Fibroblast of skin of abdomen (primary cell): ENCODE results near the gene NKX3-2. TPM values are rescaled to one million over a fixed set of nuclear protein-coding genes. Genes with fewer than 3 reads are reported as not detected.
"Not testable (repeated sequence)": the region's sequence is repeated elsewhere in the genome, so short reads cannot be mapped to it uniquely, and the experiment has no call there.

Source experiments
- DNase-seq: peaks from one replicate; pipeline ENCODE4 v3.0.0-alpha.2; 2013
- polyA plus RNA-seq, 2 experiments: library from polyadenylated mRNA; unstranded; fragments of 120-200 nt; gene quantifications; one replicate each; pipeline ENCODE4 v1.2.1, GENCODE V29; 2013; ENCODE audit not compliant: insufficient read length in 2 of 2

Gene NKX3-2
- not detected for polyA plus RNA-seq (2013, experiment 1 of 2; ENCODE audit: insufficient read length)
- 0.05 TPM for polyA plus RNA-seq (2013, experiment 2 of 2; ENCODE audit: insufficient read length)

DNA sequence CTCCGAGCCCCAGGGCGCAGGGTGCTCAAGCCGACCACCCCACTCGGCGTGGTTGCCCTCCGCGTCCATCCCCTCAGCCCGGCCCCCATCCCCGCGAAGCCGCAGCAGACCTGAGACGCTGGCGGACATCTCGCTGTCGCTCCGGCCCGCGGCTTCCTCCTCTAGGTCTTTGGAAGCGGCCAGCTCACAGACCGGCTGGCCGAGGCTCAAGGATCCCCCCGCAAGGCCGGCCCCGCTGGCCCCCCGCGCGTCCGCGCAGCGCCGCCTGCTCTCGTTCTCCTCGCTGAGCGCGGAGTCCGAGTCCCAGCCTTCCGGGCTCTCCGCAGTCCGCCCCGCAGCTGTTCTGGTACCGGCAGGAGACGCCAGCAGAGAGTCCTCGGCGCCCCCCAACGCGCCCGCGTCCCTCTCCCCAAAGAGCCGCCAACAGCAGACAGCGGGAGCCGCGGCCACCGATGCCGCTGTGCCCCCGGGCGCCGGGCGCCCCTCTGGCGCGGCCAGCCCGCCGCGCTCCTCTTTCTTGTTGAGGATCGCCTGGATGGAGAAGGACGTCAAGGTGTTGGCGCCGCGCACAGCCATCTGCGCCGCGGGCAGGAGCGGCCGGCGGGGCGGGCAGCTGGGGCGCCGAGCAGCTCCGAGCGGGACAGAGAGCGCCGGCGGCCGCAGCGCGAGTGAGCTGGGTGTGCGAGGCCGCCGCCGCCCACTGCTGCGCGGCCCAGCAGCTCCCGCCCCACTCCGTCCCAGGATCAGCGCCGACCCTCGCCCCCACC, at the start of gene NKX3-2:
Gene NKX3-2, minus strand, starts transcription at position 670 of the 767 bp plus-strand sequence. Its CDS starts 94 bp downstream, at position 576.
- no peak for DNase-seq

DNA sequence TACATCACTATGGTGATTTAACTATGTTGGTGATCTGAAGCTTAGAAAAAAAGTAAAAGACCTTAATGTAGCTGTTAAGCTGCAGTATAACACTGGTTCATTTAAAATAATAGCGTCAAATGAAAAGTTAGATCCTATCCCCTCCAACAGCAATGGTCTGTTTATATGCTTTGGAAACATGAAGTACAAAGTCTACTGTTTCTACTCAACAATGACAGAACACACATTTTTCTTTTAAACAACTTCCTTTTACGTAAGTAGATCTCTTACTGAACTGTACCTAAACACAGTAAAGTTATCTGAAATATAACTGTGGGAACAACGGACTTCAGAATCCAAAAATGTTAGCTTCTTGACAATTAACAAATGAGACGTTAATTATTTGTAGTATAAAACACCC, 47.9 kb upstream of the NKX3-2 start:
- no peak for DNase-seq

DNA sequence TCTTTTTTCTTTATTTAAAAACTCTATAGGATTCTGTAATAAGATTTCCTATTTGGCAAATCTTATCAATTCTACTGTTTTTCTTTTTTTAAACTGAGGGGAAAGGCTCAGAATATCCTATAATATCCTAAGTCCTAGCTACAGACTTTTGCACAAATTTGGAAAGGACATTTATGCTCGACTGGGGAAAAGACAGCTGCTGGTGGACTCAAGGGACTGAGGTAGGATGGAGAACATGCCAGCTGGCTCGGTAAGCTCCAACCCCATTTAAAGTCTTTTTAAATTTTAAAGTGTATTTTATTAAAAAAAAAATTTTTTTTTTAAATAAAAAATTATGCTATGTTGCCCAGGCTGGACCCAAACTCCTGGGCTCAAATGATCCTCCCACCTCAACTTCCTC, 46.5 kb upstream of the NKX3-2 start:
- no peak for DNase-seq

DNA sequence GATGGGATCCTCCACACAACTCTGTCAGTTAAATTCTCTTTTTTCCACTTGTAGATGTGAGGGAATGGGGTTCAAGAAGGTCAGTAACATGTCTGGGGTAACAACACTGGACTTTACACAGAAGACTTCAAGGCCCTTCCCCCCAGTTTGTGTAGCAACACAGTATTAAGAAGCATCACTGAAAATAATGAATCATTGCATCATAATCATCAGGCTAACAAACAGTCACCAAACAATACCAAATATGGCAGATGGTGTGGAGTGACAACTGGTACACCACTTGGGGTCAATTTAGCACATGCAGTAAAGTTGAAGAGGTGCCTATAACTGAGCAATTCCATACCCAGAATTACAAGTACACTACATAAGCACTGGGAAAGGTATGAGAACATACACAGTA, 44.6 kb upstream of the NKX3-2 start:
- no peak for DNase-seq

GRCh38 chr4:13584481-13584880, 40.2 kb upstream of the NKX3-2 start:
- DNase-seq: peak; percentile 5

DNA sequence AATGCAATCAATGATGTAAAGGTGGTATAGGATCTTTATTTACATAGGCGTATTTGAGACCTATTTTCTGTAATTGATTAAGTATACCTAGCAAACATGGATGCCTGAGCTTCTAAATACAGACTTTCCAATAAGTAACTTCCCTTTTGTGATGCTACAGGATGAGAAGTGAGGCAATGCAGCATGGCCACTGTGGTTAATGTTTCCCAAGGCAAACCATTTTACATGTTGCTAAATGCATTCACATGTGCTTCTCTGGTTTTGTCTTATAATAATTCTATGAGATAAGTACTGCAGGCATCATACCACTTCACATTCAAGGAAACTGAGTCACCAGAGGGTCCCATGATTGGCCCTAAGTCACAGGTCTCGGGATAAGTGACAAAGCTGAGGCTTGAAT, 35.7 kb upstream of the NKX3-2 start:
- no peak for DNase-seq

DNA sequence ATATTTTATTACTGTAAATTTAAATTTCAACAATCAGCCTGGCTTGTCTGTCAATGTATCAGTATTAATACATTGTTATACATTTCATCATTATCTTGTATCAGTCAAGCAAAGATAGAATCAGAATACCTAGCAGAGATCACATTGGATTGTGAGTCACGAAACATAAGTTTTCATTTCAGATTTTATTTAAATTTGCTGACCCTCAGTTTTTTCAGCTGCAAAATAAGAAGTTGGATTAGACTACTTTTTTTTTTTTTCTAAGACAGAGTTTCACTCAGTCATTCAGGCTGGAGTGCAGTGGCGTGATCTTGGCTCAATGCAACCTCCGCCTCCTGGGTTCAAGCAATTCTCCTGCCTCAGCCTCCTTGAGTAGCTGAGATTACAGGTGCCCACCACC, 33.4 kb upstream of the NKX3-2 start:
- DNase-seq: no peak

GRCh38 chr4:13570916-13571315, 26.6 kb upstream of the NKX3-2 start:
- no peak for DNase-seq

DNA sequence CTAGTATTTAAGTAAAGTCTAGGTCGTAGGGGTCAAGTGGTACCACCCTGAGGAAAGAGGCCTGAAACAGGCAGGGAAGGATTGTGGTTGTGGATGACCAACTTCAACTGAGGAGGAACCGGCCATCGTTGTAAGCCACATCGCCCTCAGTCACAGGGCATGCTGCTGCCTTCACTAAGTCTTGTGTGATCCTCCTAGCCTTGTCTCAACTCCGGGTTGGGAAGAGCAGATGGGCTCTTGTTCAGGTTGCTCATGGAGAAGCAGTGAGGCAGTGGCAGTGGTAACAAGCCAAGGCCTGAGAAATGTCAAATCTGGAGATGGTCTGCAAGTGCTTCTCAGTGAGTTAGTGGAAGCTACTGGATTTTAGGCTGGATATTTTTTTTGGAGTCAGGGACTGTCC, 22.8 kb upstream of the NKX3-2 start:
- DNase-seq: no peak

GRCh38 chr4:13562876-13563275, 18.6 kb upstream of the NKX3-2 start:
- DNase-seq: no peak

DNA sequence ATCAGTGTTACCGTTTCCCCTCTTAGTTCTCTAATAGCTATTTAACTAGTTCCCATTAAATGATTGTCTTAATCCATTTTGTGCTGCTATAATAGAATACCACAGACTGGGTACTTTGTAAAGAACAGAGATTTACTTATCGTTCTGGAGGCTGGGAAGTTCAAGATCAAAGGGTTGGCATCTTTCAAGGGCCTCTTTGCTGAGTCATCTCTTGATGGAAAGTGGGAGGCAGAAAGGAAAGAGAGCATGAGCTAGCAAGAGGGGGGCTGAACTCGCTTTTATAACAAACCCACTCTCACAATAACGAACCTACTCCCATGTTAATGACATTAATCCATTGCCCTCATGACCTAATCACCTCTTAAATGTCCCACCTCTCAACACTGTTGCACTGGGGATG, 17.4 kb upstream of the NKX3-2 start:
- no peak for DNase-seq

DNA sequence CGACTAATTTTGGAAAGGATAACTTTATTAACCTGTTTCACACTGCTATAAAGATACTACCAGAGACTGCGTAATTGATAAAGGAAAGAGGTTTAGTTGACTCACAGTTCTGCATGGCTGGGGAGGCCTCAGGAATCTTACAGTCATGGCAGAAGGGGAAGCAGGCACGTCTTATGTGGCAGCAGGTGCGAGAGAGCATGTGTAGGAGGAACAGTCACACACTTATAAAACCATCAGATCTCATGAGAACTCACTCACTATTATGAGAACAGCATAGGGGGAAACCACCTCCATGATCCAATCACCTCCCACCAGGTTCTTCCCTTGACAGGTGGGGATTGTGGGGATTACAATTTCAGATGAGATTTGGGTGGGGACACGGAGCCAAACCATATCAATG, 15.8 kb upstream of the NKX3-2 start:
- not testable (repeated sequence) for DNase-seq

DNA sequence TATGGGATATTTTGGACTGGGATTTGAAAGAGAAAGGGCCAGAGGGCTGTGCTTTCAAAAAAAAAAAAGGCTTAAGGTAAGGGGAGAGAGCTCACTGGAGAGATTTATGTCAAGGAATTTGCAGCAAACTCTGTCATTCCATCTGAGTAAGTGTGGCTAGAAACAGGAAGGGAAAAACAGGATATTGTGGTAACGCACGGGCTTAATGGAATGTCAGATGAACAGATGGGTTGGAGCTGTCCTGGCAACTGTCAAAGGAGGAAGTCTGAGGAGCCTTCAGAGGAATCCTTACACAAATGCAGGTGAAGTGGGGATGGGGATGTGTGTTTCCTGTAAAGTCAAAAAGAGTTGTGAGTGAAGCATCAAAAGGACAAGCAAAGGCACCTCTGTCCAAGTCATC, 15.1 kb upstream of the NKX3-2 start:
- peak; percentile 86 for DNase-seq

- peak; percentile 23 for DNase-seq
Observed at GRCh38 chr4:13558881-13559280, 14.6 kb upstream of the NKX3-2 start.

GRCh38 chr4:13555325-13555724, 11.0 kb upstream of the NKX3-2 start:
- no peak for DNase-seq

GRCh38 chr4:13553081-13553480, 8.8 kb upstream of the NKX3-2 start:
- no peak for DNase-seq

DNA sequence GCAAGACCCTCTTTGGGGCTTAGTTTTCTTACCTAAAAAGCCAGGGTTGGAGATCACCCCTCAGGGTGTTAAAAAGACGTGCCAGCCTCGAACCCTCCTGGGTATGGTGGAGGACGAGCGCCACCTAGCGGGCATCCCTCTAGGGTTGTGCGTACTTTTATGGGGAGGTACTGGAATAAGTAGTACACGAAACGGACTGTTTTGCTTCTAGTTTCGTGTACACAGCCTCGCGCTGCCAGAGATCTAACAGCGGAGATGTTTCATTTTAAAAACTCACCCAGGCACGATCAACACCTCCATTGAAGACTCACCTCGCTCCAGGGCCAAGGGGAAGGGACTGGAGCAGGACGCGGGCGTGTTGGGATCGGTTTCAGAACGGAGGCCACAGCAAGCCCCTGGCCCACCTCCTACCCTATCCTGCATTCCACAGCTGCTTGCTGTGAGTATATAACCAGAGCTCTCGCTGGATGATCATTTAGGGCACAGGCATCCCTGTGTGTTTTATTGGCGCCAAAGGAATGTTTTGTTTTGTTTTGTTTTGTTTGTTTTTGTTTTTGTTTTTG, 4.8 kb upstream of the NKX3-2 start:
- peak; percentile 67 for DNase-seq

DNA sequence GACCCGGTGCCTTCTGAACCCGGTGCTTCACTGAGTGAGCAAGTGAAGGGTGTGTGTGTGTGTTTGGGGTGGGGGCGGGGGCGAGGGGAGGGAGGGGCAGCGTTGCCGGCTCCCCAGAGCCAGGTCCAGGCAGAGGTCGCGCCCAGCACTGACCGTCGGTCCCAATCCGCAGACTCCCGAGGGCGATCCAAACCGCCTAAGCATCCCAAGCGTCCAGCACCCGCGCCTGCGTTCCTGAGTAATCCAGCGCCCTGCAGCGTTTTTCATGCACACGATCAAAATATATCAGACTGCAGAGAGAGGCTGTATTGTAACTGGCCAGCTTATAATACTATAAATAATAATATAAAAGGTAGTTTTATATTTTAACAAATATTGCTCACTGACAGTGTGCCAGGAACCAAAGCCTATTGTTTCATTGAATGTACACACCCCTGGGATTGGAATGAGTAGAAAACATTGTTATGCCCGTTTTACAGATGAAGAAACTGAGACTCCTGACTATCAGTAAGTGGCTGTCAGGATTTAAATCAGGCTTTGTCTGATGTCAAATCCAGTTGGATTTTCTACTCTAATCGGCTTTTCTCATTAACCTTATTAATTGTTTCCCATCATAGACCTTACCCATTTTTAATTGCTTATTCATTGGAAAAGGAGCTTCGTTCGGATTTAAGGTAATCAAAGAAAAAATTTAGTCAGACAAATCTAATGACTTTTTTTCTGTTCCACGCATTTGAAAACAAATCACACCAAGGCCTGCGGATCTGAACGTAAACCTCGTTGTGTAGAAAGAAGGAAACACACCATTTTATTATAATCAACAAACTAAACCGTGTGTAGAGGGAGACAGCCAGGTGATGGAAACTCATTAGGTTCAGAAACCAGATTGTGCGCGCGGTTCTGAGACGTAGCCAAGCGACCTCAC, 4.0 kb upstream of the NKX3-2 start:
- no peak for DNase-seq

- DNase-seq: no peak
Observed at GRCh38 chr4:13547485-13548041, 3.3 kb upstream of the NKX3-2 start.

- DNase-seq: no peak
Observed at GRCh38 chr4:13546941-13547484, 2.7 kb upstream of the NKX3-2 start.

DNA sequence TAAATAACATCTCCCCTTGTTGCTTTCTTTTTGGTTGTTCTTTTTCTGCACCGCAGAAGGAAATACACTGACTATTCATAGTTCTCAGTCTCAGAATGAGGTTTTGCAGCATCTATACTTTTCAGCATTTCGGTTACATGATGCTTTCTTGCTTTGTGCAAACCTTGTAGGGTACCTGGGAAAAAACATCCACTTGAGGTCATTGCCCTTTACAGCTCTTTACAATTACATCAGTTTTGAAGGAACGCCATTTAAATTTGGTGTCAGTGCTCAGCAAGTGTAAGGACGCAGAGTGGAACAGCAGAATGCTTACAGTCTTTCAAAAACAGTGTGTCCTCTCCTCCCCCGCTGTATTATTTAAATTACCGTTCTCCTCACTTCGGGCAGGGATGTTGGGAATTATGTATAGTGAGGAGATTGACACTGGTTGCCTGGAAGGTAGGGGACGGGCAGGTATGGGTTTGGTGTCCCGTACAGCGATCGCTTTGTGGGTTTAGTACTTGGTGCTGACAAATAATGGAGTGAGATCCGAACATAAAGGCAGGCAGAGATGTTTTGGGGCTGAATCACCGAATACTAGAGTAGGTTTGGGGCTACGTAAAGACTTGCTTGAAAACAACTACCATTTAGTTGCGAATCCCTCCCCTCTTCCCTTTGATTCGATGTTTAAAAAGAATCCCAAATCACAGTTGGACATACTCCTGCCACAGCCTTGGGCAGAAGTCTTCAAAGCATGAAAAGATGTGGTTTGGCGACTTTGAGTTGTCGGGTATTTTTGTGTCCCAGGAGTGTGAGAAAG, 2.0 kb upstream of the NKX3-2 start:
- DNase-seq: no peak

- no peak for DNase-seq
Observed at GRCh38 chr4:13545394-13545808, 1.1 kb upstream of the NKX3-2 start.
